ENCODE measurements around the gene DPH6.

GRCh38 chr15:35444557-35445204 lies 101.3 kb downstream of the DPH6 start:
- TF ChIP-seq, protein P1, sequence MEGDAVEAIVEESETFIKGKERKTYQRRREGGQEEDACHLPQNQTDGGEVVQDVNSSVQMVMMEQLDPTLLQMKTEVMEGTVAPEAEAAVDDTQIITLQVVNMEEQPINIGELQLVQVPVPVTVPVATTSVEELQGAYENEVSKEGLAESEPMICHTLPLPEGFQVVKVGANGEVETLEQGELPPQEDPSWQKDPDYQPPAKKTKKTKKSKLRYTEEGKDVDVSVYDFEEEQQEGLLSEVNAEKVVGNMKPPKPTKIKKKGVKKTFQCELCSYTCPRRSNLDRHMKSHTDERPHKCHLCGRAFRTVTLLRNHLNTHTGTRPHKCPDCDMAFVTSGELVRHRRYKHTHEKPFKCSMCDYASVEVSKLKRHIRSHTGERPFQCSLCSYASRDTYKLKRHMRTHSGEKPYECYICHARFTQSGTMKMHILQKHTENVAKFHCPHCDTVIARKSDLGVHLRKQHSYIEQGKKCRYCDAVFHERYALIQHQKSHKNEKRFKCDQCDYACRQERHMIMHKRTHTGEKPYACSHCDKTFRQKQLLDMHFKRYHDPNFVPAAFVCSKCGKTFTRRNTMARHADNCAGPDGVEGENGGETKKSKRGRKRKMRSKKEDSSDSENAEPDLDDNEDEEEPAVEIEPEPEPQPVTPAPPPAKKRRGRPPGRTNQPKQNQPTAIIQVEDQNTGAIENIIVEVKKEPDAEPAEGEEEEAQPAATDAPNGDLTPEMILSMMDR (IDR thresholded peaks at IDR 0.05) = peak; percentile 56 to 87 (median 73)
- no peak for TF ChIP-seq POLR2A (IDR thresholded peaks at IDR 0.05)
